Fibroblast of lung (primary cell): ENCODE data around the gene UTS2R. TPM values are rescaled to one million over a fixed set of nuclear protein-coding genes. Genes with fewer than 3 reads are reported as not detected.

Experiments used
- DNase-seq, 2 donors: peaks; one replicate each; pipeline versions ENCODE4 v3.0.0 to v3.0.0-alpha.2; 2010; ENCODE audit warnings: low read depth in 2 of 2
- H2AFZ ChIP-seq: 2 replicates; pipeline ENCODE4 v1.5.1; 2012; ENCODE audit warnings: low read length, control low read depth, inconsistent platforms
- H3K27ac ChIP-seq: 2 replicates; pipeline ENCODE4 v1.5.1; 2011; ENCODE audit warnings: low read length, control low read depth; ENCODE audit not compliant: insufficient read depth
- H3K27me3 ChIP-seq: 2 replicates; pipeline ENCODE4 v1.5.1; 2011; ENCODE audit warnings: mild to moderate bottlenecking, low read length; ENCODE audit not compliant: control insufficient read depth, insufficient read depth
- H3K36me3 ChIP-seq: 2 replicates; pipeline ENCODE4 v1.5.1; 2011; ENCODE audit warnings: low read length; ENCODE audit not compliant: control insufficient read depth, insufficient read depth
- H3K4me1 ChIP-seq: 2 replicates; pipeline ENCODE4 v1.5.1; 2011; ENCODE audit warnings: low read length; ENCODE audit not compliant: control insufficient read depth, insufficient read depth; ENCODE audit errors: extremely low read depth
- H3K4me2 ChIP-seq: 2 replicates; pipeline ENCODE4 v1.5.1; 2011; ENCODE audit warnings: low read length, control low read depth; ENCODE audit not compliant: insufficient read depth; ENCODE audit errors: extremely low read depth
- H3K4me3 ChIP-seq, 4 experiments: fragments of 200-600 bp in 1 of 4; sonication (generic) in 1 of 4; replicated peaks in 1 of 4; 2 replicates each; pipeline ENCODE4 v1.5.1; 2011 to 2016; ENCODE audit warnings: low read length in 4 of 4, low read depth in 3 of 4, mild to moderate bottlenecking in 3 of 4, control low read depth in 2 of 4, inconsistent platforms in 1 of 4, mixed read lengths in 1 of 4; ENCODE audit not compliant: insufficient read depth in 1 of 4; ENCODE audit errors: control extremely low read depth in 1 of 4
- H3K79me2 ChIP-seq: 2 replicates; pipeline ENCODE4 v1.5.1; 2012; ENCODE audit warnings: mild to moderate bottlenecking, low read length, inconsistent platforms; ENCODE audit not compliant: control insufficient read depth, insufficient read depth
- H3K9ac ChIP-seq: 2 replicates; pipeline ENCODE4 v1.5.1; 2011; ENCODE audit warnings: mild to moderate bottlenecking, low read length, control low read depth; ENCODE audit not compliant: insufficient read depth
- H3K9me3 ChIP-seq: 2 replicates; pipeline ENCODE4 v1.5.1; 2012; ENCODE audit warnings: low read depth, low read length; ENCODE audit not compliant: control insufficient read depth, insufficient read depth
- H4K20me1 ChIP-seq: 2 replicates; pipeline ENCODE4 v1.5.1; 2011; ENCODE audit warnings: low read length; ENCODE audit not compliant: control insufficient read depth, insufficient read depth; ENCODE audit errors: extremely low read depth
- EZH2 ChIP-seq: IDR thresholded peaks from 2 replicates; pipeline ENCODE4 v1.5.1; 2012; ENCODE audit warnings: low read length, control low read depth, mild to moderate bottlenecking; ENCODE audit errors: missing control alignments
- polyA plus RNA-seq, 2 donors: library from polyadenylated mRNA; depleted of rRNA in 1 of 2; stranded (reverse) in 1 of 2; unstranded in 1 of 2; fragments of >200 nt; gene quantifications; 2 replicates each; pipeline ENCODE4 v1.2.1, GENCODE V29; 2011 to 2012; ENCODE audit warnings: missing spikeins in 1 of 2
- total RNA-seq: library from RNA; depleted of rRNA; stranded (reverse); fragments of >200 nt; gene quantifications from 2 replicates; pipeline ENCODE4 v1.2.1, GENCODE V29; 2014
- TF ChIP-seq, protein P1 (sequence below), 2 donors: IDR thresholded peaks in 1 of 2; conservative IDR thresholded peaks in 1 of 2; 1 replicate in 1 of 2; 2 replicates in 1 of 2; pipeline ENCODE4 v1.5.1; 2011 to 2012; ENCODE audit warnings: low read length in 2 of 2, control low read depth in 1 of 2, inconsistent platforms in 1 of 2, low read depth in 1 of 2, mild to moderate bottlenecking in 1 of 2

Gene UTS2R
- total and polyA plus RNA-seq, 2 donors (not counting 1 experiment from before 2014, with no cell fraction given), result not detected

DNA sequence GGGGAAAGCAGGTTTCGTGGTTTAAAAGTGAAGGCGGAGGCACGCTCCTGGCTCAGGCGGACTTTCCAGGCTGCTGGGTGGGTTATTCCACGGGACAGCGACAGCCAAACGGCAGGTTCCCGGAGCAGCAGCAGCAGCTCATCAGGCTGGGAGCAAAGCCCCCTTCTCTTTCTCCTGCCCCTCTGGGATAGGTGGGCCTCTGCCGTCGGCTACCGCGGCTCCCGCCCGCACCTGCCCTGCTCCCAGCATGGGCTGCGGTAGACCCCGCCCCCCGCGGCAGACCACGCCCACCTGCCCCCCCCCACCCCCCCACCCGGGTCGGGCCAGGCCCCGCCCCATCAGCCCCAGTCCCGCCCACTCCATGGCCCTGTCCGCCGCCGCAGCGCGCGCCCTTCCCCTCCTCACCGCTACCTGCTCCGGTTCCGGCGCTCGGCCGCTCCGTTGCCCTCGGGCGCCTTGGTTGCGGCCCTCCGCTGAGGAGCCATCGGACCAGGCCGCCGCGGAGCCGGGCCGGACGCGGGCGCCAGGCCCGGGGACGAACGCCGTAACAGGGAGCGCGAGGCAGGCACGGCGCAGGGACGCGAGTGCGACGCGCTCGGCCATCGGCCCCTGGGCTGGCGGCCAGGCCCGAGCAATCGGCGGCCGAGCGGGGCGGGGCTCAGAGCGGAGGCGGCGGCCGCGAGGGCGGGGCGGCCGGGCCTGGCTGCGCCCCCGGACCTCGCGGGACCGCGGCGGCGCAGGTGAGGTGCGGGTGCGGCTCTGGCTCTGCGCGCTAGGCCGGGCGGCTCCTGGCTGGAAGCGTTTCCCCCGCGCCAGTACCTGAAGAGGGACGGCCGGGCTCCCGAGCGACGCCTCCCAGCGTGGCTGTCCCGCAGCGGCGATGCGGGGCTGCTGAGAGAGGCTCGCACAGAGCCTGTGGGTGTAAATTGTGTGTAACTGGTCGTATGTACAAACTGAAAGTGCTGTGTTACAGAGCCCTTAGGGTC, 46.7 kb downstream of the UTS2R start, which contains the start of the genes HEXD and OGFOD3:
TSS of gene HEXD (plus strand) at position 347 of the 986 bp plus-strand sequence. CDS start 1,453 bp downstream, outside the sequence.
TSS of gene OGFOD3 (minus strand) at position 586 of the 986 bp plus-strand sequence. CDS start at position 485, 101 bp downstream.
- TF ChIP-seq EZH2, result no peak
- TF ChIP-seq, protein P1, sequence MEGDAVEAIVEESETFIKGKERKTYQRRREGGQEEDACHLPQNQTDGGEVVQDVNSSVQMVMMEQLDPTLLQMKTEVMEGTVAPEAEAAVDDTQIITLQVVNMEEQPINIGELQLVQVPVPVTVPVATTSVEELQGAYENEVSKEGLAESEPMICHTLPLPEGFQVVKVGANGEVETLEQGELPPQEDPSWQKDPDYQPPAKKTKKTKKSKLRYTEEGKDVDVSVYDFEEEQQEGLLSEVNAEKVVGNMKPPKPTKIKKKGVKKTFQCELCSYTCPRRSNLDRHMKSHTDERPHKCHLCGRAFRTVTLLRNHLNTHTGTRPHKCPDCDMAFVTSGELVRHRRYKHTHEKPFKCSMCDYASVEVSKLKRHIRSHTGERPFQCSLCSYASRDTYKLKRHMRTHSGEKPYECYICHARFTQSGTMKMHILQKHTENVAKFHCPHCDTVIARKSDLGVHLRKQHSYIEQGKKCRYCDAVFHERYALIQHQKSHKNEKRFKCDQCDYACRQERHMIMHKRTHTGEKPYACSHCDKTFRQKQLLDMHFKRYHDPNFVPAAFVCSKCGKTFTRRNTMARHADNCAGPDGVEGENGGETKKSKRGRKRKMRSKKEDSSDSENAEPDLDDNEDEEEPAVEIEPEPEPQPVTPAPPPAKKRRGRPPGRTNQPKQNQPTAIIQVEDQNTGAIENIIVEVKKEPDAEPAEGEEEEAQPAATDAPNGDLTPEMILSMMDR (conservative IDR thresholded peaks at IDR 0.05 in 1 of 2, IDR thresholded peaks at IDR 0.05 in 1 of 2; ENCODE audit: low read depth in 1 of 2, low read length in 2 of 2), result no peak
- H3K9me3 ChIP-seq, result no peaks in the 10 kb centered on the region
- H3K27me3 ChIP-seq, result no peaks in the 10 kb centered on the region
- H3K4me1 ChIP-seq, result peaks cover 2% of the 10 kb centered on the region
- H3K27ac ChIP-seq, result peak within 1 kb of the TSS; percentile 67
- no peaks in the 10 kb centered on the region for H3K36me3 ChIP-seq
- peak within 1 kb of the TSS; percentile 85 for H3K9ac ChIP-seq
- no peaks in the 10 kb centered on the region for H3K79me2 ChIP-seq
- peak; percentile 70 to 75 for DNase-seq
- H2AFZ ChIP-seq, result peak within 1 kb of the TSS; percentile 90
- peak within 1 kb of the TSS; percentile 99 for H3K4me2 ChIP-seq
- no peaks in the 10 kb centered on the region for H4K20me1 ChIP-seq
- H3K4me3 ChIP-seq, result peak within 1 kb of the TSS; percentile 78 to 93 (median 83)

DNA sequence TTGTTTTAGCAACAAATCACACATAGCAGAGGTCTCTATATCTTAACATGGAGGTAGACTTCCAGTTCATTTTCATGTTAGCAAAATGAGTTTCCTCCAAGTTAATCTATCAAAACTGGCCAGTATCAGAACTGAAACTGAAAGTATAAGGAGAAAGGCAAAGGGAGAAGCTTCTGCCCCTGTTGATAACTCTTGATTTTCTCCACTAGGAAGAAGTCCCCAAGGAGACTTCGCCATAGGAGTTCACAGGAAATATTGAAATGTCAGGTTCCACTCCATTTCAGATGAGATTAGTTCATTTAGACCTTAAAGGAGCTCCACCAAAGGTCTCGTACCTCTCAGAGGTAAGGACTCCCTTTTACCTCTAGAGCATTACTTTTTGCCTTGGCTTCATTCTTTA, 48.0 kb downstream of the UTS2R start:
- H3K4me1 ChIP-seq, result peaks cover 2% of the 10 kb centered on the region
- no peaks in the 10 kb centered on the region for H3K79me2 ChIP-seq
- H3K9me3 ChIP-seq, result no peaks in the 10 kb centered on the region
- H2AFZ ChIP-seq, result no peak overlapping the region
- peak in 1 of 2 donors; percentile 17 for DNase-seq
- peak overlapping the region; percentile 99 for H3K4me2 ChIP-seq
- peak overlapping the region; percentile 78 to 93 (median 83) for H3K4me3 ChIP-seq
- H3K36me3 ChIP-seq, result no peaks in the 10 kb centered on the region
- no peaks in the 10 kb centered on the region for H4K20me1 ChIP-seq
- H3K27ac ChIP-seq, result no peak overlapping the region
- TF ChIP-seq EZH2, result no peak
- TF ChIP-seq, protein P1 (conservative IDR thresholded peaks at IDR 0.05 in 1 of 2, IDR thresholded peaks at IDR 0.05 in 1 of 2; ENCODE audit: low read depth in 1 of 2, low read length in 2 of 2), result no peak
- H3K27me3 ChIP-seq, result no peaks in the 10 kb centered on the region
- H3K9ac ChIP-seq, result no peak overlapping the region
